GM10248 (cell line): ENCODE measurements around the gene TMEM244.
"Not testable (repeated sequence)": the region's sequence is repeated elsewhere in the genome, so short reads cannot be mapped to it uniquely, and the experiment has no call there.

Source experiments
- CTCF ChIA-PET: fragments of 300-600 bp; sonication (Branson Sonifier 250); formaldehyde crosslinking; extraction: SDS; loops from one replicate; lab custom pipeline; 2021; ENCODE audit warnings: antibody characterized with exemption; lab: Yijun Ruan, JAX
- POLR2A ChIA-PET: fragments of 350-650 bp; sonication (Branson Sonifier 250); formaldehyde crosslinking; extraction: SDS; loops from one replicate; lab custom pipeline; 2020; ENCODE audit warnings: antibody characterized with exemption; lab: Yijun Ruan, JAX
- DNase-seq: peaks from one replicate; pipeline ENCODE4 v3.0.0; 2012; ENCODE audit errors: extremely low spot score
- CTCF ChIP-seq: IDR thresholded peaks from 2 replicates; pipeline ENCODE4 v1.5.1; 2012; ENCODE audit warnings: mild to moderate bottlenecking, low read depth; ENCODE audit errors: extremely low read depth, missing control alignments, control extremely low read depth

TMEM244 gene

GRCh38 chr6:129889580-129889979 lies 28.5 kb upstream of the TMEM244 start:
- no peak for TF ChIP-seq CTCF
- no peak for DNase-seq
- POLR2A ChIA-PET = no interaction called here
- CTCF ChIA-PET = interaction anchor here (0.8 to 1.8 kb wide), 10 partner anchors 8 to 132 kb away, joined by 3 to 8 read pairs (median 4); no protein-coding TSS in a partner anchor

GRCh38 chr6:129886401-129887155 lies 25.5 kb upstream of the TMEM244 start:
- no peak for TF ChIP-seq CTCF
- POLR2A ChIA-PET = no interaction called here
- CTCF ChIA-PET = interaction anchor here (1.9 kb wide), 1 partner anchor 9 kb away, joined by 8 read pairs; no protein-coding TSS in a partner anchor
- no peak for DNase-seq

- POLR2A ChIA-PET = no interaction called here
- CTCF ChIA-PET = interaction anchor here (1.0 to 2.0 kb wide), 3 partner anchors 8 to 382 kb away, joined by 3 to 7 read pairs (median 6); no protein-coding TSS in a partner anchor
- TF ChIP-seq CTCF = no peak
- DNase-seq = no peak
Observed at GRCh38 chr6:129884211-129884610, 23.1 kb upstream of the TMEM244 start.

- ChIA-PET CTCF (interaction anchor here (1.0 to 1.7 kb wide), 4 partner anchors 9 to 28 kb away, joined by 3 to 7 read pairs (median 4); no protein-coding TSS in a partner anchor), POLR2A (no interaction called here)
- no peak for DNase-seq
- no peak for TF ChIP-seq CTCF
Observed at GRCh38 chr6:129882510-129883023, 21.5 kb upstream of the TMEM244 start.

- DNase-seq, POLR2A ChIA-PET: not testable (repeated sequence)
- CTCF ChIA-PET = interaction anchor here (0.6 to 1.5 kb wide), 2 partner anchors 9 to 47 kb away, joined by 3 read pairs; no protein-coding TSS in a partner anchor
Observed at GRCh38 chr6:129877894-129878293, 16.8 kb upstream of the TMEM244 start.

GRCh38 chr6:129875610-129876520 lies 14.8 kb upstream of the TMEM244 start:
- ChIA-PET POLR2A (no interaction called here), CTCF (interaction anchor here (0.9 to 2.3 kb wide), 7 partner anchors 9 to 145 kb away, joined by 3 to 6 read pairs (median 3); no protein-coding TSS in a partner anchor)
- DNase-seq = no peak
- no peak for TF ChIP-seq CTCF
